Breast epithelium (tissue), 4 donors: ENCODE data around the gene ACSS1. TPM values are rescaled to one million over a fixed set of nuclear protein-coding genes. Genes with fewer than 3 reads are reported as not detected.

Experiments
- DNase-seq, 2 donors: peaks; one replicate each; pipeline ENCODE4 v3.0.0-alpha.2; 2019; ENCODE audit warnings: low spot score in 2 of 2
- H3K27ac ChIP-seq, 2 donors: fragments of 200-600 bp; sonication (generic) in 1 of 2; one replicate each; pipeline ENCODE4 v1.5.1; 2016 to 2019; ENCODE audit warnings: mild to moderate bottlenecking in 1 of 2
- H3K27me3 ChIP-seq, 2 donors: fragments of 200-600 bp; sonication (generic) in 1 of 2; one replicate each; pipeline versions ENCODE4 v1.5.1 to v1.6.0; 2017 to 2019; ENCODE audit warnings: control low read depth in 1 of 2, mild to moderate bottlenecking in 1 of 2
- H3K36me3 ChIP-seq: fragments of 200-600 bp; one replicate; pipeline ENCODE4 v1.5.1; 2019
- H3K4me1 ChIP-seq, 2 donors: fragments of 200-600 bp; sonication (generic); one replicate each; pipeline ENCODE4 v1.5.1; 2016 to 2019; ENCODE audit warnings: control low read depth in 1 of 2
- H3K4me3 ChIP-seq, 3 donors: fragments of 200-600 bp; sonication (generic); 1 replicate in 2 of 3; 2 replicates in 1 of 3; pipeline ENCODE4 v1.5.1; 2016 to 2019; ENCODE audit warnings: mild to moderate bottlenecking in 3 of 3, moderate library complexity in 2 of 3
- H3K9me3 ChIP-seq, 2 donors: fragments of 200-600 bp; sonication (generic) in 1 of 2; one replicate each; pipeline ENCODE4 v1.5.1; 2016 to 2019; ENCODE audit warnings: control low read depth in 1 of 2
- CTCF ChIP-seq, 3 donors: fragments of 450-650 bp; IDR thresholded peaks; one replicate each; pipeline ENCODE4 v1.5.1; 2016 to 2017; ENCODE audit warnings: antibody characterized with exemption in 3 of 3, mild to moderate bottlenecking in 3 of 3, moderate library complexity in 3 of 3
- POLR2A ChIP-seq: fragments of 450-650 bp; IDR thresholded peaks from one replicate; pipeline ENCODE4 v1.6.1; 2016; ENCODE audit warnings: antibody characterized with exemption, mild to moderate bottlenecking, moderate library complexity
- POLR2AphosphoS5 ChIP-seq, 3 donors: sonication (generic); formaldehyde crosslinking; IDR thresholded peaks; one replicate each; pipeline ENCODE4 v1.6.1; 2017; ENCODE audit warnings: antibody characterized with exemption in 3 of 3
- intact Hi-C: fragments of 100-400 bp; cut with DNase I; formaldehyde crosslinking; loops from one replicate; pipeline ENCODE4 v1.15.1; 2023; ENCODE audit warnings: low total_unique reads
- total RNA-seq, 3 donors: library from RNA; depleted of rRNA; stranded (reverse); fragments of >200 nt; gene quantifications; one replicate each; pipeline ENCODE4 v1.1.0, GENCODE V29; 2016

ACSS1 gene
- total RNA-seq, 3 donors from 2014 or later = 17.6 to 38.2 (median 37.4) TPM

- no peaks in the 10 kb centered on the region for H3K27me3 ChIP-seq
- no peak overlapping the region for H3K27ac ChIP-seq
- TF ChIP-seq POLR2AphosphoS5 (IDR thresholded peaks at IDR 0.05) (no peak), CTCF (IDR thresholded peaks at IDR 0.05) (no peak), POLR2A (no peak)
- H3K4me3 ChIP-seq = no peak overlapping the region
- intact Hi-C loops = loop anchor here (10.0 kb wide), 2 partner anchors 134 to 354 kb away; partner anchors contain the start of gene ENTPD6
- H3K4me1 ChIP-seq = peaks cover 6 to 7% of the 10 kb centered on the region in 2 donors
- H3K9me3 ChIP-seq = no peaks in the 10 kb centered on the region
- H3K36me3 ChIP-seq = no peaks in the 10 kb centered on the region
- peak in 1 of 2 donors; percentile 31 for DNase-seq
Observed at GRCh38 chr20:25061103-25061799, 3.3 kb upstream of the ACSS1 start.

- intact Hi-C loops = loop anchor here (5.0 to 10.0 kb wide), 3 partner anchors 68 to 355 kb away; partner anchors contain the start of genes APMAP and ENTPD6
- no peak for TF ChIP-seq POLR2A
- TF ChIP-seq POLR2AphosphoS5 (IDR thresholded peaks at IDR 0.05) = no peak
- TF ChIP-seq CTCF (IDR thresholded peaks at IDR 0.05) = no peak
- no peaks in the 10 kb centered on the region for H3K27me3 ChIP-seq
- peaks cover 6 to 7% of the 10 kb centered on the region in 2 donors for H3K4me1 ChIP-seq
- no peak overlapping the region for H3K4me3 ChIP-seq
- no peaks in the 10 kb centered on the region for H3K36me3 ChIP-seq
- H3K9me3 ChIP-seq = no peaks in the 10 kb centered on the region
- H3K27ac ChIP-seq = peak overlapping the region in 1 of 2 donors; percentile 90
- peak in 1 of 2 donors; percentile 37 for DNase-seq
Observed at GRCh38 chr20:25059866-25060465, 2.0 kb upstream of the ACSS1 start.

GRCh38 chr20:25058847-25059810, 1.2 kb upstream of the ACSS1 start:
- Histone ChIP-seq H3K4me3 (peak overlapping the region; percentile 78 to 91 (median 84)), H3K27me3 (no peaks in the 10 kb centered on the region), H3K36me3 (no peaks in the 10 kb centered on the region), H3K9me3 (no peaks in the 10 kb centered on the region), H3K4me1 (peaks cover 9 to 10% of the 10 kb centered on the region in 2 donors), H3K27ac (peak overlapping the region; percentile 90 to 96)
- intact Hi-C loops = loop anchor here (1.0 to 5.0 kb wide), 2 partner anchors 14 to 67 kb away; partner anchors contain the start of gene APMAP
- peak in 1 of 2 donors; percentile 52 for DNase-seq
- TF ChIP-seq POLR2AphosphoS5 (IDR thresholded peaks at IDR 0.05) (no peak), POLR2A (no peak), CTCF (IDR thresholded peaks at IDR 0.05) (peak in 1 of 3 donors; percentile 14)

- intact Hi-C loops = loop anchor here (1.0 to 5.0 kb wide), 2 partner anchors 16 to 65 kb away; partner anchors contain the start of gene APMAP
- Histone ChIP-seq H3K9me3 (no peaks in the 10 kb centered on the region), H3K4me1 (peaks cover 16 to 21% of the 10 kb centered on the region in 2 donors), H3K4me3 (peak overlapping the region; percentile 78 to 91 (median 84)), H3K27ac (peak overlapping the region; percentile 90 to 96), H3K27me3 (no peaks in the 10 kb centered on the region), H3K36me3 (no peaks in the 10 kb centered on the region)
- peak in 1 of 2 donors; percentile 59 for DNase-seq
- TF ChIP-seq POLR2AphosphoS5 (IDR thresholded peaks at IDR 0.05) (peak in 2 of 3 donors; percentile 40 to 58), POLR2A (peak; percentile 16), CTCF (IDR thresholded peaks at IDR 0.05) (no peak)
Observed at GRCh38 chr20:25057234-25058050, 497 bp downstream of the ACSS1 start.
